ENCODE results near the gene MED12. TPM values are rescaled to one million over a fixed set of nuclear protein-coding genes. Genes with fewer than 3 reads are reported as not detected.

MED12 gene
- total RNA-seq, 1 donor from 2014 or later, result 76.3 TPM

- H3K4me3 Mint-ChIP-seq, result no peak overlapping the region
- DNase-seq (ENCODE audit: low read depth, low spot score), result no peak
- no peaks in the 10 kb centered on the region for H3K36me3 Mint-ChIP-seq (ENCODE audit: low read depth)
- no peaks in the 10 kb centered on the region for H3K9me3 Mint-ChIP-seq
- no peaks in the 10 kb centered on the region for H3K4me1 Mint-ChIP-seq
- H3K27me3 Mint-ChIP-seq (ENCODE audit: low read depth), result no peaks in the 10 kb centered on the region
- no peak overlapping the region for H3K27ac Mint-ChIP-seq (ENCODE audit: unreplicated experiment)
- TF ChIP-seq CTCF (conservative IDR thresholded peaks at IDR 0.05), result no peak
Measured at GRCh38 chrX:71085900-71086299, 32.5 kb upstream of the MED12 start.

GRCh38 chrX:71091263-71091662 is 27.1 kb upstream of the MED12 start:
- Mint-ChIP-seq H3K4me3 (peak overlapping the region; percentile 3), H3K27me3 (ENCODE audit: low read depth) (peaks cover 9% of the 10 kb centered on the region), H3K27ac (ENCODE audit: unreplicated experiment) (no peak overlapping the region), H3K9me3 (no peaks in the 10 kb centered on the region), H3K36me3 (ENCODE audit: low read depth) (no peaks in the 10 kb centered on the region), H3K4me1 (peaks cover 8% of the 10 kb centered on the region)
- no peak for TF ChIP-seq CTCF (conservative IDR thresholded peaks at IDR 0.05)
- no peak for DNase-seq (ENCODE audit: low read depth, low spot score)

GRCh38 chrX:71095033-71095432 is 23.4 kb upstream of the MED12 start:
- H3K27ac Mint-ChIP-seq (ENCODE audit: unreplicated experiment), result no peak overlapping the region
- TF ChIP-seq CTCF (conservative IDR thresholded peaks at IDR 0.05), result no peak
- no peaks in the 10 kb centered on the region for H3K9me3 Mint-ChIP-seq
- H3K4me1 Mint-ChIP-seq, result peaks cover 28% of the 10 kb centered on the region
- peak overlapping the region; percentile 93 for H3K4me3 Mint-ChIP-seq
- DNase-seq (ENCODE audit: low read depth, low spot score), result no peak
- H3K27me3 Mint-ChIP-seq (ENCODE audit: low read depth), result peaks cover 38% of the 10 kb centered on the region
- H3K36me3 Mint-ChIP-seq (ENCODE audit: low read depth), result peaks cover 3% of the 10 kb centered on the region

GRCh38 chrX:71095555-71095980 is 22.8 kb upstream of the MED12 start, which contains the start of gene FOXO4:
Gene FOXO4 (plus strand): TSS chrX:71095851. CDS start chrX:71096529, 678 bp downstream.
- peaks cover 3% of the 10 kb centered on the region for H3K36me3 Mint-ChIP-seq (ENCODE audit: low read depth)
- peak within 1 kb of the TSS; percentile 93 for H3K4me3 Mint-ChIP-seq
- no peaks in the 10 kb centered on the region for H3K9me3 Mint-ChIP-seq
- H3K4me1 Mint-ChIP-seq, result peaks cover 28% of the 10 kb centered on the region
- no peak for TF ChIP-seq CTCF (conservative IDR thresholded peaks at IDR 0.05)
- peak within 1 kb of the TSS; percentile 54 for H3K27ac Mint-ChIP-seq (ENCODE audit: unreplicated experiment)
- DNase-seq (ENCODE audit: low read depth, low spot score), result peak; percentile 69
- H3K27me3 Mint-ChIP-seq (ENCODE audit: low read depth), result peaks cover 41% of the 10 kb centered on the region

GRCh38 chrX:71095981-71096759 is 22.2 kb upstream of the MED12 start:
- H3K4me1 Mint-ChIP-seq, result peaks cover 28% of the 10 kb centered on the region
- H3K9me3 Mint-ChIP-seq, result no peaks in the 10 kb centered on the region
- H3K4me3 Mint-ChIP-seq, result peak overlapping the region; percentile 93
- no peak for TF ChIP-seq CTCF (conservative IDR thresholded peaks at IDR 0.05)
- H3K27ac Mint-ChIP-seq (ENCODE audit: unreplicated experiment), result peak overlapping the region; percentile 54
- peaks cover 3% of the 10 kb centered on the region for H3K36me3 Mint-ChIP-seq (ENCODE audit: low read depth)
- no peak for DNase-seq (ENCODE audit: low read depth, low spot score)
- H3K27me3 Mint-ChIP-seq (ENCODE audit: low read depth), result peaks cover 44% of the 10 kb centered on the region
